Trophoblast cell (in vitro differentiated cells and primary cell): Measurements from ENCODE around the gene BLM.
A peak's percentile ranks its signal among the peaks of the same experiment; 100 is the strongest.

ENCODE experiments used
- DNase-seq, 2 donors: peaks; one replicate each; pipeline ENCODE4 v3.0.0-alpha.2; 2016
- H2AFZ ChIP-seq: 2 replicates; pipeline ENCODE4 v1.6.1; 2013; ENCODE audit warnings: low read length, moderate library complexity, mild to moderate bottlenecking; ENCODE audit not compliant: insufficient read depth, poor library complexity
- H2AK5ac ChIP-seq: 2 replicates; pipeline ENCODE4 v1.6.1; 2013; ENCODE audit warnings: mild to moderate bottlenecking, low read length
- H2BK120ac ChIP-seq: 2 replicates; pipeline ENCODE4 v1.6.1; 2013; ENCODE audit warnings: low read length, mild to moderate bottlenecking, moderate library complexity; ENCODE audit not compliant: insufficient read depth, poor library complexity
- H2BK12ac ChIP-seq: 2 replicates; pipeline ENCODE4 v1.6.1; 2013; ENCODE audit warnings: mild to moderate bottlenecking, low read length, moderate library complexity
- H2BK5ac ChIP-seq: 2 replicates; pipeline ENCODE4 v1.6.1; 2013; ENCODE audit warnings: low read length, low read depth, moderate library complexity, mild to moderate bottlenecking; ENCODE audit not compliant: poor library complexity
- H3K14ac ChIP-seq: 2 replicates; pipeline ENCODE4 v1.6.1; 2013; ENCODE audit warnings: mild to moderate bottlenecking, low read length
- H3K18ac ChIP-seq: 2 replicates; pipeline ENCODE4 v1.6.1; 2013; ENCODE audit warnings: mild to moderate bottlenecking, low read length
- H3K23ac ChIP-seq: 2 replicates; pipeline ENCODE4 v1.6.1; 2013; ENCODE audit warnings: low read length
- H3K27ac ChIP-seq: 2 replicates; pipeline ENCODE4 v1.5.1; 2013; ENCODE audit warnings: low read depth, mild to moderate bottlenecking, inconsistent platforms, low read length, moderate library complexity
- H3K27me3 ChIP-seq: 2 replicates; pipeline ENCODE4 v1.6.1; 2013; ENCODE audit warnings: inconsistent platforms, mild to moderate bottlenecking, low read length, moderate library complexity; ENCODE audit not compliant: insufficient read depth
- H3K36me3 ChIP-seq, 2 experiments: 1 replicate in 1 of 2; 2 replicates in 1 of 2; pipeline ENCODE4 v1.6.1; 2013; ENCODE audit warnings: low read length in 2 of 2, mild to moderate bottlenecking in 2 of 2, moderate library complexity in 1 of 2; ENCODE audit not compliant: insufficient read depth in 2 of 2, control insufficient read depth in 1 of 2
- H3K4ac ChIP-seq: 2 replicates; pipeline ENCODE4 v1.6.1; 2013; ENCODE audit warnings: low read depth, mild to moderate bottlenecking, low read length, moderate library complexity
- H3K4me1 ChIP-seq, 2 experiments: 1 replicate in 1 of 2; 2 replicates in 1 of 2; pipeline ENCODE4 v1.6.1; 2013; ENCODE audit warnings: low read length in 2 of 2, mild to moderate bottlenecking in 2 of 2, moderate library complexity in 1 of 2; ENCODE audit not compliant: insufficient read depth in 2 of 2, control insufficient read depth in 1 of 2
- H3K4me2 ChIP-seq: 2 replicates; pipeline ENCODE4 v1.6.1; 2013; ENCODE audit warnings: inconsistent platforms, mild to moderate bottlenecking, low read length, moderate library complexity
- H3K4me3 ChIP-seq: 2 replicates; pipeline ENCODE4 v1.5.1; 2013; ENCODE audit warnings: mild to moderate bottlenecking, low read depth, low read length, inconsistent platforms
- H3K79me1 ChIP-seq: one replicate; pipeline ENCODE4 v1.6.1; 2013; ENCODE audit warnings: low read length
- H3K79me2 ChIP-seq: 2 replicates; pipeline ENCODE4 v1.6.1; 2013; ENCODE audit warnings: low read length, mild to moderate bottlenecking; ENCODE audit not compliant: control insufficient read depth, insufficient read depth, poor library complexity
- H3K9ac ChIP-seq: 2 replicates; pipeline ENCODE4 v1.6.1; 2013; ENCODE audit warnings: mild to moderate bottlenecking, low read length
- H3K9me3 ChIP-seq: 2 replicates; pipeline ENCODE4 v1.6.1; 2013; ENCODE audit warnings: low read depth, mild to moderate bottlenecking, control low read depth, inconsistent platforms, low read length; ENCODE audit not compliant: insufficient read depth
- H4K12ac ChIP-seq: 2 replicates; pipeline ENCODE4 v1.6.1; 2013; ENCODE audit warnings: low read depth, mild to moderate bottlenecking, low read length, moderate library complexity
- H4K8ac ChIP-seq: 2 replicates; pipeline ENCODE4 v1.6.1; 2013; ENCODE audit warnings: low read depth, mild to moderate bottlenecking, low read length, moderate library complexity
- H4K91ac ChIP-seq: one replicate; pipeline ENCODE4 v1.6.1; 2013; ENCODE audit warnings: low read depth, mild to moderate bottlenecking, low read length, moderate library complexity
- WGBS: extraction: QIAGEN DNeasy Blood & Tissue Kit; methylation state at CpG from one replicate; pipeline ENCODE4 v1.1.7; 2013; ENCODE audit warnings: missing lambda C conversion rate; ENCODE audit not compliant: insufficient read length, insufficient coverage; ENCODE audit errors: extremely low coverage; 5-methylcytosine and 5-hydroxymethylcytosine counted together

Gene BLM

GRCh38 chr15:90765966-90766365 is 48.8 kb downstream of the BLM start:
- H3K9ac ChIP-seq, result no peak overlapping the region
- WGBS, result no CpG with 5 or more reads among the region's 3 CpGs
- H2BK5ac ChIP-seq, result no peak overlapping the region
- no peak overlapping the region for H4K8ac ChIP-seq
- H2AFZ ChIP-seq, result no peak overlapping the region
- no peak overlapping the region for H4K12ac ChIP-seq
- no peaks in the 10 kb centered on the region for H3K9me3 ChIP-seq
- no peak overlapping the region for H3K4me3 ChIP-seq
- no peak overlapping the region for H3K23ac ChIP-seq
- no peak for DNase-seq
- peaks cover 2 to 10% of the 10 kb centered on the region in 2 experiments for H3K36me3 ChIP-seq
- no peaks in the 10 kb centered on the region for H3K79me1 ChIP-seq
- H2BK12ac ChIP-seq, result no peak overlapping the region
- no peak overlapping the region for H3K14ac ChIP-seq
- H3K4me1 ChIP-seq, result no peaks in the 10 kb centered on the region
- H3K4me2 ChIP-seq, result no peak overlapping the region
- no peaks in the 10 kb centered on the region for H3K27me3 ChIP-seq
- H4K91ac ChIP-seq, result no peak overlapping the region
- H3K79me2 ChIP-seq, result no peaks in the 10 kb centered on the region
- H2AK5ac ChIP-seq, result no peak overlapping the region
- H3K18ac ChIP-seq, result no peak overlapping the region
- no peak overlapping the region for H2BK120ac ChIP-seq
- no peak overlapping the region for H3K27ac ChIP-seq
- no peak overlapping the region for H3K4ac ChIP-seq

- Histone ChIP-seq H3K4me2 (no peak overlapping the region), H3K18ac (no peak overlapping the region), H3K14ac (no peak overlapping the region), H3K9me3 (no peaks in the 10 kb centered on the region), H3K79me1 (no peaks in the 10 kb centered on the region), H3K23ac (no peak overlapping the region), H2AK5ac (no peak overlapping the region), H3K27ac (no peak overlapping the region), H2BK12ac (no peak overlapping the region), H2BK120ac (no peak overlapping the region), H2BK5ac (no peak overlapping the region), H4K12ac (no peak overlapping the region), H4K8ac (no peak overlapping the region), H3K36me3 (peaks cover 4 to 8% of the 10 kb centered on the region in 2 experiments), H3K4me1 (no peaks in the 10 kb centered on the region), H4K91ac (no peak overlapping the region), H3K27me3 (no peaks in the 10 kb centered on the region), H2AFZ (no peak overlapping the region), H3K79me2 (no peaks in the 10 kb centered on the region), H3K4me3 (no peak overlapping the region), H3K9ac (no peak overlapping the region), H3K4ac (no peak overlapping the region)
- no CpG with 5 or more reads among the region's 10 CpGs for WGBS
- no peak for DNase-seq
These were observed 52.2 kb downstream of the BLM start for GRCh38 chr15:90769375-90769774.

GRCh38 chr15:90773485-90773884 is 56.3 kb downstream of the BLM start:
- Histone ChIP-seq H4K91ac (no peak overlapping the region), H3K79me2 (no peaks in the 10 kb centered on the region), H3K9ac (no peak overlapping the region), H3K4ac (no peak overlapping the region), H3K14ac (no peak overlapping the region), H2AFZ (no peak overlapping the region), H3K79me1 (no peaks in the 10 kb centered on the region), H2AK5ac (no peak overlapping the region), H3K27ac (no peak overlapping the region), H2BK5ac (no peak overlapping the region), H3K4me1 (no peaks in the 10 kb centered on the region), H2BK12ac (no peak overlapping the region), H3K4me2 (no peak overlapping the region), H3K18ac (no peak overlapping the region), H3K23ac (no peak overlapping the region), H3K36me3 (peaks cover 6 to 10% of the 10 kb centered on the region in 2 experiments), H3K4me3 (no peak overlapping the region), H3K9me3 (no peaks in the 10 kb centered on the region), H4K8ac (no peak overlapping the region), H2BK120ac (no peak overlapping the region), H4K12ac (no peak overlapping the region), H3K27me3 (no peaks in the 10 kb centered on the region)
- no peak for DNase-seq
- no CpG with 5 or more reads among the region's 1 CpG for whole genome bisulfite sequencing

GRCh38 chr15:90774731-90775514 is 57.8 kb downstream of the BLM start:
- Histone ChIP-seq H4K12ac (no peak overlapping the region), H2BK5ac (no peak overlapping the region), H3K27ac (no peak overlapping the region), H2AFZ (no peak overlapping the region), H4K91ac (no peak overlapping the region), H3K4ac (no peak overlapping the region), H2BK120ac (no peak overlapping the region), H3K9ac (no peak overlapping the region), H3K4me3 (no peak overlapping the region), H3K23ac (no peak overlapping the region), H3K79me2 (no peaks in the 10 kb centered on the region), H2AK5ac (no peak overlapping the region), H4K8ac (no peak overlapping the region), H3K27me3 (no peaks in the 10 kb centered on the region), H3K18ac (no peak overlapping the region), H3K14ac (no peak overlapping the region), H3K36me3 (peaks cover 4 to 7% of the 10 kb centered on the region in 2 experiments), H3K79me1 (no peaks in the 10 kb centered on the region), H3K4me2 (no peak overlapping the region), H2BK12ac (no peak overlapping the region), H3K9me3 (no peaks in the 10 kb centered on the region), H3K4me1 (no peaks in the 10 kb centered on the region)
- peak; percentile 13 to 76 for DNase-seq
- no CpG with 5 or more reads among the region's 5 CpGs for WGBS
